PC-9 (cell line): ENCODE results near the gene TRAF3IP1. TPM values are rescaled to one million over a fixed set of nuclear protein-coding genes. Genes with fewer than 3 reads are reported as not detected.

Experiments used
- BruUV-seq: library from RNA; stranded (reverse); fragments of 400-500 nt; replicated peaks from 2 replicates; lab custom pipeline; 2021; lab: Mats Ljungman, UMichigan
- CTCF ChIA-PET: fragments of 300-600 bp; sonication (Branson Sonifier 250); formaldehyde crosslinking; loops from one replicate; lab custom pipeline; 2022; ENCODE audit warnings: antibody characterized with exemption; lab: Charles Lee
- POLR2A ChIA-PET: fragments of 300-600 bp; sonication (Branson Sonifier 250); formaldehyde crosslinking; loops from one replicate; lab custom pipeline; 2022; ENCODE audit warnings: antibody characterized with exemption; ENCODE audit not compliant: unreplicated experiment; lab: Charles Lee
- DNase-seq, 2 experiments: peaks; one replicate each; pipeline versions ENCODE4 v3.0.0 to v3.0.0-alpha.2; 2015 to 2022; ENCODE audit warnings: mixed read lengths in 1 of 2
- H2AFZ ChIP-seq: fragments of 200-600 bp; sonication (generic); 2 replicates; pipeline ENCODE4 v1.8.1; 2017; ENCODE audit warnings: antibody characterized with exemption
- H3F3A ChIP-seq: fragments of 200-600 bp; sonication (generic); 2 replicates; pipeline ENCODE4 v1.8.1; 2017; ENCODE audit warnings: antibody characterized with exemption, mild to moderate bottlenecking, low read depth; ENCODE audit not compliant: insufficient read depth
- H3K27ac ChIP-seq: fragments of 200-600 bp; sonication (generic); 2 replicates; pipeline ENCODE4 v1.6.1; 2016; ENCODE audit warnings: mixed run types
- H3K27me3 ChIP-seq: fragments of 200-600 bp; sonication (generic); 2 replicates; pipeline ENCODE4 v1.6.1; 2016; ENCODE audit warnings: low read depth, mixed run types; ENCODE audit not compliant: insufficient read depth
- H3K36me3 ChIP-seq: fragments of 200-600 bp; sonication (generic); 2 replicates; pipeline ENCODE4 v1.6.1; 2016; ENCODE audit warnings: low read depth, mixed run types
- H3K4me1 ChIP-seq: fragments of 200-600 bp; sonication (generic); replicated peaks from 2 replicates; pipeline ENCODE4 v1.6.1; 2016; ENCODE audit warnings: mixed run types; ENCODE audit not compliant: insufficient read depth
- H3K4me2 ChIP-seq: fragments of 200-600 bp; sonication (generic); 2 replicates; pipeline ENCODE4 v1.6.1; 2017; ENCODE audit warnings: mixed run types
- H3K4me3 ChIP-seq: fragments of 200-600 bp; sonication (generic); 2 replicates; pipeline ENCODE4 v1.6.1; 2016; ENCODE audit warnings: mixed run types
- H3K79me2 ChIP-seq: fragments of 200-600 bp; sonication (generic); 2 replicates; pipeline ENCODE4 v1.6.1; 2017; ENCODE audit warnings: low read depth, mixed run types
- H3K9me2 ChIP-seq: fragments of 200-600 bp; sonication (generic); 2 replicates; pipeline ENCODE4 v1.8.1; 2017; ENCODE audit warnings: mild to moderate bottlenecking; ENCODE audit not compliant: insufficient read depth
- H3K9me3 ChIP-seq: fragments of 200-600 bp; sonication (generic); 2 replicates; pipeline ENCODE4 v1.8.1; 2016; ENCODE audit warnings: low read depth; ENCODE audit not compliant: insufficient read depth
- H4K20me1 ChIP-seq: fragments of 200-600 bp; sonication (generic); 2 replicates; pipeline ENCODE4 v1.8.1; 2017; ENCODE audit not compliant: insufficient read depth
- EZH2 ChIP-seq: fragments of 200-600 bp; sonication (generic); IDR thresholded peaks from 2 replicates; pipeline ENCODE4 v1.8.0; 2017; ENCODE audit warnings: antibody characterized with exemption, low read depth
- intact Hi-C: fragments of 100-400 bp; cut with micrococcal nuclease; formaldehyde crosslinking; loops from one replicate; pipeline ENCODE4 v1.10.0; 2022; ENCODE audit not compliant: unreplicated experiment
- total RNA-seq: library from RNA; stranded (reverse); gene quantifications from 2 replicates; pipeline ENCODE4 v1.2.3, GENCODE V29; 2021
- TF ChIP-seq, protein P1 (sequence below): fragments of 200-600 bp; sonication (generic); conservative IDR thresholded peaks from 2 replicates; pipeline ENCODE4 v1.6.1; 2017; ENCODE audit warnings: mixed run types, antibody characterized with exemption, mild to moderate bottlenecking, moderate library complexity

The TRAF3IP1 gene
- total RNA-seq, 1 experiment from 2014 or later, result 51.7 TPM

- H3K4me1 ChIP-seq, result no peaks in the 10 kb centered on the region
- BruUV-seq, result no TSS peak
- H3K4me3 ChIP-seq, result no peak overlapping the region
- POLR2A ChIA-PET, result no interaction called here
- no peaks in the 10 kb centered on the region for H3K36me3 ChIP-seq
- H3K27ac ChIP-seq, result no peak overlapping the region
- no peak overlapping the region for H3K4me2 ChIP-seq
- CTCF ChIA-PET, result no interaction called here
- H3K9me2 ChIP-seq, result no peaks in the 10 kb centered on the region
- DNase-seq, result no peak
- no peaks in the 10 kb centered on the region for H3F3A ChIP-seq
- TF ChIP-seq, protein P1, sequence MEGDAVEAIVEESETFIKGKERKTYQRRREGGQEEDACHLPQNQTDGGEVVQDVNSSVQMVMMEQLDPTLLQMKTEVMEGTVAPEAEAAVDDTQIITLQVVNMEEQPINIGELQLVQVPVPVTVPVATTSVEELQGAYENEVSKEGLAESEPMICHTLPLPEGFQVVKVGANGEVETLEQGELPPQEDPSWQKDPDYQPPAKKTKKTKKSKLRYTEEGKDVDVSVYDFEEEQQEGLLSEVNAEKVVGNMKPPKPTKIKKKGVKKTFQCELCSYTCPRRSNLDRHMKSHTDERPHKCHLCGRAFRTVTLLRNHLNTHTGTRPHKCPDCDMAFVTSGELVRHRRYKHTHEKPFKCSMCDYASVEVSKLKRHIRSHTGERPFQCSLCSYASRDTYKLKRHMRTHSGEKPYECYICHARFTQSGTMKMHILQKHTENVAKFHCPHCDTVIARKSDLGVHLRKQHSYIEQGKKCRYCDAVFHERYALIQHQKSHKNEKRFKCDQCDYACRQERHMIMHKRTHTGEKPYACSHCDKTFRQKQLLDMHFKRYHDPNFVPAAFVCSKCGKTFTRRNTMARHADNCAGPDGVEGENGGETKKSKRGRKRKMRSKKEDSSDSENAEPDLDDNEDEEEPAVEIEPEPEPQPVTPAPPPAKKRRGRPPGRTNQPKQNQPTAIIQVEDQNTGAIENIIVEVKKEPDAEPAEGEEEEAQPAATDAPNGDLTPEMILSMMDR, result no peak
- TF ChIP-seq EZH2, result no peak
- no peak overlapping the region for H2AFZ ChIP-seq
- intact Hi-C loops, result no loop called here
- no peaks in the 10 kb centered on the region for H3K79me2 ChIP-seq
- H3K27me3 ChIP-seq, result no peaks in the 10 kb centered on the region
- H4K20me1 ChIP-seq, result no peaks in the 10 kb centered on the region
- no peaks in the 10 kb centered on the region for H3K9me3 ChIP-seq
Measured at GRCh38 chr2:238406221-238406997, 86.1 kb downstream of the TRAF3IP1 start.

- Histone ChIP-seq H3K36me3 (no peaks in the 10 kb centered on the region), H3K9me2 (no peaks in the 10 kb centered on the region), H3K27me3 (no peaks in the 10 kb centered on the region), H2AFZ (no peak overlapping the region), H3K4me1 (no peaks in the 10 kb centered on the region), H3K9me3 (no peaks in the 10 kb centered on the region), H4K20me1 (no peaks in the 10 kb centered on the region), H3K4me2 (no peak overlapping the region), H3F3A (no peaks in the 10 kb centered on the region), H3K27ac (no peak overlapping the region), H3K4me3 (no peak overlapping the region), H3K79me2 (no peaks in the 10 kb centered on the region)
- intact Hi-C loops, result no loop called here
- POLR2A ChIA-PET, result no interaction called here
- CTCF ChIA-PET, result no interaction called here
- DNase-seq, result no peak
- TF ChIP-seq, protein P1, result no peak
- TF ChIP-seq EZH2, result no peak
- BruUV-seq, result no TSS peak
Measured at GRCh38 chr2:238406998-238407285, 86.6 kb downstream of the TRAF3IP1 start.

DNA sequence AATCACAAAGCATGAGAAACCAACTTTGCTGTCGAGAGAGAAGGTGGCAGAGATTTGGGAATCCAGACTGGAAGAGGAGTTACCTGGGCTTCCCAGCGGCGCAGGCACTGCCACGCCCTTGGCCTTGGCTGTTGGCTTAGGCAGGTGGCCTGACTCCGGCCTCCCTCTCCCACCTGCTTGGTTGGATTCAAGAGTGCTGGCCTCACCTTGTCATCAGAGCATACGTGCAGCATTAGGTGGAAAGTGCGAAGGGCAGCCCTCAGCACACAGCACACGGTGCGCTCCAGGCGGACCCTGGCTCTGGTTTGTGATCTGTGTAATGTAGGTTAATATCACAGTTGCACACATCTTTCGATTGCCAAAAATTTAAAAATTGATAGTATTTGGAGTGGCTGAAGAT, 87.2 kb downstream of the TRAF3IP1 start:
- no peaks in the 10 kb centered on the region for H3K79me2 ChIP-seq
- H3K4me3 ChIP-seq, result no peak overlapping the region
- BruUV-seq, result no TSS peak
- intact Hi-C loops, result no loop called here
- no peak for DNase-seq
- H3K27ac ChIP-seq, result no peak overlapping the region
- no peaks in the 10 kb centered on the region for H4K20me1 ChIP-seq
- no peaks in the 10 kb centered on the region for H3K27me3 ChIP-seq
- no peak overlapping the region for H2AFZ ChIP-seq
- TF ChIP-seq, protein P1, result no peak
- no peaks in the 10 kb centered on the region for H3F3A ChIP-seq
- H3K4me1 ChIP-seq, result no peaks in the 10 kb centered on the region
- no peak overlapping the region for H3K4me2 ChIP-seq
- no peaks in the 10 kb centered on the region for H3K9me2 ChIP-seq
- no peaks in the 10 kb centered on the region for H3K36me3 ChIP-seq
- no peaks in the 10 kb centered on the region for H3K9me3 ChIP-seq
- ChIA-PET POLR2A (no interaction called here), CTCF (no interaction called here)
